Neuronal stem cell (in vitro differentiated cells): ENCODE results near the gene SYT8. TPM values are rescaled to one million over a fixed set of nuclear protein-coding genes. Genes with fewer than 3 reads are reported as not detected.
A peak's percentile ranks its signal among the peaks of the same experiment; 100 is the strongest.

Experiments
- DNase-seq: peaks from one replicate; pipeline ENCODE4 v3.0.0-alpha.2; 2013; ENCODE audit warnings: low spot score
- H2AFZ ChIP-seq: one replicate; pipeline ENCODE4 v1.6.1; 2013; ENCODE audit warnings: mild to moderate bottlenecking, low read length, inconsistent platforms
- H2AK5ac ChIP-seq: 2 replicates; pipeline ENCODE4 v1.6.1; 2013; ENCODE audit warnings: low read depth, mild to moderate bottlenecking, inconsistent platforms, low read length, moderate library complexity, mixed read lengths
- H2BK120ac ChIP-seq: 2 replicates; pipeline ENCODE4 v1.6.1; 2013; ENCODE audit warnings: low read depth, mild to moderate bottlenecking, inconsistent platforms, low read length, moderate library complexity, mixed read lengths
- H2BK12ac ChIP-seq: one replicate; pipeline ENCODE4 v1.6.1; 2013; ENCODE audit warnings: low read length, inconsistent platforms
- H2BK15ac ChIP-seq: 2 replicates; pipeline ENCODE4 v1.6.1; 2013; ENCODE audit warnings: mild to moderate bottlenecking, low read length, inconsistent platforms, mixed read lengths
- H2BK5ac ChIP-seq: one replicate; pipeline ENCODE4 v1.6.1; 2013; ENCODE audit warnings: inconsistent platforms, mild to moderate bottlenecking, low read length, moderate library complexity
- H3K14ac ChIP-seq: one replicate; pipeline ENCODE4 v1.6.1; 2013; ENCODE audit warnings: low read length, inconsistent platforms
- H3K18ac ChIP-seq: 2 replicates; pipeline ENCODE4 v1.6.1; 2013; ENCODE audit warnings: low read length, inconsistent platforms
- H3K23ac ChIP-seq: 2 replicates; pipeline ENCODE4 v1.6.1; 2013; ENCODE audit warnings: low read depth, mild to moderate bottlenecking, mixed read lengths, low read length, inconsistent platforms; ENCODE audit not compliant: poor library complexity
- H3K27ac ChIP-seq: replicated peaks from 3 replicates; pipeline ENCODE4 v1.5.1; 2013; ENCODE audit warnings: low read length, inconsistent platforms
- H3K27me3 ChIP-seq, 3 experiments: 2 replicates each; pipeline ENCODE4 v1.6.1; 2013; ENCODE audit warnings: low read length in 3 of 3, mild to moderate bottlenecking in 2 of 3, inconsistent platforms in 1 of 3, low read depth in 1 of 3, mixed read lengths in 1 of 3, moderate library complexity in 1 of 3; ENCODE audit not compliant: control insufficient read depth in 3 of 3, insufficient read depth in 3 of 3
- H3K36me3 ChIP-seq, 2 donors: replicated peaks in 1 of 2; 2 replicates each; pipeline ENCODE4 v1.6.1; 2013; ENCODE audit warnings: low read length in 2 of 2; ENCODE audit not compliant: control insufficient read depth in 2 of 2, insufficient read depth in 2 of 2
- H3K4ac ChIP-seq: 2 replicates; pipeline ENCODE4 v1.6.1; 2013; ENCODE audit warnings: inconsistent platforms, mild to moderate bottlenecking, low read length, moderate library complexity
- H3K4me1 ChIP-seq, 2 donors: 1 replicate in 1 of 2; 2 replicates in 1 of 2; pipeline ENCODE4 v1.6.1; 2013; ENCODE audit warnings: low read length in 2 of 2, low read depth in 1 of 2; ENCODE audit not compliant: control insufficient read depth in 2 of 2, insufficient read depth in 1 of 2
- H3K4me2 ChIP-seq: one replicate; pipeline ENCODE4 v1.6.1; 2013; ENCODE audit warnings: mild to moderate bottlenecking, low read length, inconsistent platforms; ENCODE audit not compliant: insufficient read depth, poor library complexity, severe bottlenecking
- H3K4me3 ChIP-seq, 2 donors: 2 replicates each; pipeline ENCODE4 v1.5.1; 2013; ENCODE audit warnings: low read length in 2 of 2, mild to moderate bottlenecking in 2 of 2, inconsistent platforms in 1 of 2, moderate library complexity in 1 of 2
- H3K79me1 ChIP-seq: one replicate; pipeline ENCODE4 v1.6.1; 2013; ENCODE audit warnings: low read depth, mild to moderate bottlenecking, inconsistent platforms, low read length, moderate library complexity
- H3K9ac ChIP-seq: one replicate; pipeline ENCODE4 v1.6.1; 2013; ENCODE audit warnings: mild to moderate bottlenecking, low read depth, low read length, inconsistent platforms; ENCODE audit not compliant: poor library complexity
- H3K9me3 ChIP-seq, 2 donors: replicated peaks in 1 of 2; 2 replicates each; pipeline versions ENCODE3 to v1.6.1; 2013; ENCODE audit warnings: low read length in 2 of 2, mild to moderate bottlenecking in 2 of 2, inconsistent platforms in 1 of 2, low read depth in 1 of 2, mixed read lengths in 1 of 2, moderate library complexity in 1 of 2; ENCODE audit not compliant: control insufficient read depth in 2 of 2, insufficient read depth in 1 of 2
- H4K8ac ChIP-seq: one replicate; pipeline ENCODE4 v1.6.1; 2013; ENCODE audit warnings: low read depth, mild to moderate bottlenecking, inconsistent platforms, low read length, moderate library complexity
- H4K91ac ChIP-seq: one replicate; pipeline ENCODE4 v1.6.1; 2013; ENCODE audit warnings: low read length, low read depth, mild to moderate bottlenecking, inconsistent platforms; ENCODE audit not compliant: poor library complexity
- WGBS, 2 donors: extraction: QIAGEN DNeasy Blood & Tissue Kit; methylation state at CpG; one replicate each; pipeline ENCODE4 v1.1.7; 2013; ENCODE audit warnings: missing lambda C conversion rate in 2 of 2, mixed read lengths in 1 of 2; ENCODE audit not compliant: insufficient read length in 2 of 2, insufficient replicate concordance in 1 of 2; ENCODE audit errors: extremely low coverage in 2 of 2; 5-methylcytosine and 5-hydroxymethylcytosine counted together
- polyA plus RNA-seq, 2 experiments: library from polyadenylated mRNA; stranded (reverse); fragments of 200-250 nt; gene quantifications; one replicate each; pipeline ENCODE4 v1.2.3, GENCODE V29; 2013

Gene SYT8
- polyA plus RNA-seq (2013, experiment 1 of 2) = not detected
- polyA plus RNA-seq (2013, experiment 2 of 2) = not detected

GRCh38 chr11:1834779-1835670, at the start of gene SYT8:
Gene SYT8 (plus strand): TSS chr11:1834990. CDS start chr11:1835106, 116 bp downstream.
- peak within 1 kb of the TSS; percentile 64 for H4K91ac ChIP-seq
- no peaks in the 10 kb centered on the region for H3K36me3 ChIP-seq
- peak within 1 kb of the TSS; percentile 67 for H3K23ac ChIP-seq
- peak within 1 kb of the TSS; percentile 99 for H2BK12ac ChIP-seq
- H3K9ac ChIP-seq = peak within 1 kb of the TSS; percentile 63
- H3K9me3 ChIP-seq = no peaks in the 10 kb centered on the region
- peak within 1 kb of the TSS; percentile 100 for H2AK5ac ChIP-seq
- H3K4me2 ChIP-seq = no peak within 1 kb of the TSS
- peaks cover 0 to 51% (median 0%) of the 10 kb centered on the region in 3 experiments for H3K27me3 ChIP-seq
- H3K27ac ChIP-seq = no peak within 1 kb of the TSS
- no peaks in the 10 kb centered on the region for H3K79me1 ChIP-seq
- DNase-seq = no peak
- no peak within 1 kb of the TSS for H3K4me3 ChIP-seq
- H3K4ac ChIP-seq = peak within 1 kb of the TSS; percentile 53
- peak within 1 kb of the TSS; percentile 96 for H2BK120ac ChIP-seq
- peak within 1 kb of the TSS; percentile 94 for H3K14ac ChIP-seq
- peak within 1 kb of the TSS; percentile 100 for H2BK15ac ChIP-seq
- peak within 1 kb of the TSS; percentile 95 for H2BK5ac ChIP-seq
- H3K4me1 ChIP-seq = peaks cover 0 to 18% of the 10 kb centered on the region in 2 donors
- peak within 1 kb of the TSS; percentile 86 for H4K8ac ChIP-seq
- peak within 1 kb of the TSS; percentile 97 for H3K18ac ChIP-seq
- H2AFZ ChIP-seq = no peak within 1 kb of the TSS
- WGBS, 2 donors = no CpG with 5 or more reads among the region's 26 CpGs

DNA sequence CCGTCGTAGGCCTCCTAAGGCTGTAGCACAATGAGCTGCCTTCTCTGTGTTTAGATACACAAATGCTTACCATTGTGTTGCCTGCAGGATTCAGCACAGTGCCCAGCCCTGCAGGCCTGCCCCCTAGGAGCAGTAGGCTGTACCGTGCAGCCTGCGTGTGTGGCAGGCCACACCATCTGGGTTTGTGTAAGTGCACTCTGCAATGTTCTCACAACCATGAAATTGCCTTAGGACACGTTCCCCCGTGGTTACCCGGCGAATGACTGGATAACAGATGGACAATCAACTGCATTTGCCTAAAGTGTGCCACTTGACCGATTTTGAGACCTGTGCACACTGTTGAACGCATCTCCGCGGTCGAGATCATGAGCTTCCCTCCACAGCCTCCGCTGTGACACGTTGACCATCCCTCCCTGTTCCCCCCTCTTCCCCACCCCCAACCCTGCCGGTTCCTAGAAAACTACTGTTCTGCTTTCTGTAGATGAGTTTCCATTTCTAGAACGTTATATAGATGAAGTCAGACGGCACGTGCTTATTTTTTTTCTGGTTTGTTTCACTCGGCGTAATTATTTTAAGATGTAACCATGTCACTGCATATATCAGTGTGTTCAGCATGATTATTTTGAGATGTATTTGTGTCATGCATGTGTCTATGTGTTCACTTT, 48.9 kb upstream of the SYT8 start:
- Histone ChIP-seq H2BK15ac (no peak overlapping the region), H3K27ac (no peak overlapping the region), H3K4me2 (no peak overlapping the region), H2AFZ (peak overlapping the region; percentile 52), H3K9ac (no peak overlapping the region), H3K27me3 (peaks cover 0 to 53% (median 0%) of the 10 kb centered on the region in 3 experiments), H3K9me3 (no peaks in the 10 kb centered on the region), H4K91ac (no peak overlapping the region), H3K4me1 (peaks cover 0 to 6% of the 10 kb centered on the region in 2 donors), H2BK5ac (no peak overlapping the region), H4K8ac (peak overlapping the region; percentile 5), H3K4ac (no peak overlapping the region), H3K14ac (peak overlapping the region; percentile 67), H3K79me1 (peaks cover 2% of the 10 kb centered on the region), H2BK12ac (peak overlapping the region; percentile 0), H3K18ac (peak overlapping the region; percentile 86), H3K23ac (no peak overlapping the region), H2BK120ac (peak overlapping the region; percentile 18), H2AK5ac (no peak overlapping the region), H3K4me3 (peak overlapping the region in 1 of 2 donors; percentile 17), H3K36me3 (no peaks in the 10 kb centered on the region)
- no peak for DNase-seq
- WGBS, 2 donors = no CpG with 5 or more reads among the region's 21 CpGs

DNA sequence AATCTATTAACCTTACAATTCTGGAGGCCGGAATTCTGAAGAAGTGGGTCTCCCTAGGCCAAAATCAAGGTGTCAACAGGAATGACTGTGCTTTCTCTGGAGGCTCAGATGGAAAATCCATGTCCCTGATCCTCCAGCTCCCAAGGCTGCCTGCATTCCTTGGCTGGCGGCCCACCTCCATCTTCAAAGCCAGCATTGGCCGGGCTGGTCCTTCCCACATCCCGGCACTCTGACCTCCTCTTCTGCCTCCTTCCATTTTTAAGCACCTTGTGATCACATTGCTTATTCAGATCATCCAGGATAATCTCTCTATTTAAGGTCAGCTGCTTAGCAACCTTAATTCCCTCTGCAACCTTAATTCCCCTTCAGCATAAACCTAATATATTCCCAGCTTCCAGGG, 48.3 kb upstream of the SYT8 start:
- H3K27ac ChIP-seq = no peak overlapping the region
- H2AFZ ChIP-seq = no peak overlapping the region

GRCh38 chr11:1791912-1792311, 42.9 kb upstream of the SYT8 start:
- H4K91ac ChIP-seq = no peak overlapping the region
- H3K4me2 ChIP-seq = no peak overlapping the region
- H2AFZ ChIP-seq = no peak overlapping the region
- no peak overlapping the region for H3K4me3 ChIP-seq
- H3K4ac ChIP-seq = no peak overlapping the region
- no peak overlapping the region for H3K23ac ChIP-seq
- no peaks in the 10 kb centered on the region for H3K4me1 ChIP-seq
- H3K36me3 ChIP-seq = no peaks in the 10 kb centered on the region
- H2BK5ac ChIP-seq = no peak overlapping the region
- no peak overlapping the region for H2AK5ac ChIP-seq
- no peak overlapping the region for H4K8ac ChIP-seq
- no peak overlapping the region for H3K14ac ChIP-seq
- no peak overlapping the region for H3K9ac ChIP-seq
- H3K27ac ChIP-seq = no peak overlapping the region
- no peak overlapping the region for H2BK120ac ChIP-seq
- H3K79me1 ChIP-seq = no peaks in the 10 kb centered on the region
- no peak for DNase-seq
- no peak overlapping the region for H2BK12ac ChIP-seq
- H3K9me3 ChIP-seq = no peaks in the 10 kb centered on the region
- H3K27me3 ChIP-seq = peaks cover 0 to 18% (median 0%) of the 10 kb centered on the region in 3 experiments
- no peak overlapping the region for H2BK15ac ChIP-seq
- H3K18ac ChIP-seq = no peak overlapping the region
- no CpG with 5 or more reads among the region's 6 CpGs for WGBS, 2 donors

More for the DNA sequence above, 48.3 kb upstream of the SYT8 start:
- Histone ChIP-seq H3K4me2 (no peak overlapping the region), H3K4me3 (no peak overlapping the region), H3K9ac (no peak overlapping the region), H3K9me3 (no peaks in the 10 kb centered on the region), H3K18ac (no peak overlapping the region), H2BK5ac (no peak overlapping the region), H3K4ac (no peak overlapping the region), H4K91ac (no peak overlapping the region), H3K4me1 (peaks cover 0 to 6% of the 10 kb centered on the region in 2 donors), H4K8ac (no peak overlapping the region), H3K23ac (no peak overlapping the region), H2BK15ac (no peak overlapping the region), H2AK5ac (no peak overlapping the region), H2BK12ac (no peak overlapping the region), H3K79me1 (peaks cover 2% of the 10 kb centered on the region), H3K14ac (no peak overlapping the region), H3K36me3 (no peaks in the 10 kb centered on the region), H2BK120ac (no peak overlapping the region), H3K27me3 (peaks cover 0 to 49% (median 0%) of the 10 kb centered on the region in 3 experiments)
- no peak for DNase-seq
- WGBS, 2 donors = no CpG with 5 or more reads among the region's 4 CpGs
